ENCODE measurements around the gene MYH10.
"Not testable (repeated sequence)": the region's sequence is repeated elsewhere in the genome, so short reads cannot be mapped to it uniquely, and the experiment has no call there.

The MYH10 gene

GRCh38 chr17:8630227-8630801, at the start of gene MYH10:
TSS of gene MYH10 (minus strand) at chr17:8630725. CDS start at chr17:8623246, 7,479 bp downstream.
- no peak for DNase-seq

DNA sequence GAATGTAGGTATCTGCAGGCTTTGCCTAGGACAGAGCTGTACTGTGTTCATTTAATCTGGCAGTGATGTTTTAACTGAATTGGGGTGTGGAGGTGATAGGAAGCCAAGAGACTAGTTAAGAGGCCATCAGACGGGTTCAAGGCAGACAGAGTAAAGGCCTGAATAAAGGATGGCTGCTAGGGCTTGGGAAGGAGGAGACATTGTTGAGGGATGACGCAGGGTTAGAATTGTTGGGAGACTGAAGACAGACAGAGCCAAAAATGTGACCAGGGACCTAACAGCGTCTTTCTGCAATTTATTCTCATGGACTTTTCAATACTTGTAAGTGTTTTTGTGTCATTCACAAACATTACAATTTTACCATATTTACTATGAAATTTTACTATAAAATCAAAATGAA, 48.6 kb upstream of the MYH10 start:
- no peak for DNase-seq

- DNase-seq = no peak
These were observed 44.8 kb upstream of the MYH10 start for GRCh38 chr17:8675306-8675705.

GRCh38 chr17:8674344-8675305, 44.1 kb upstream of the MYH10 start:
- no peak for DNase-seq

GRCh38 chr17:8673612-8674011, 43.1 kb upstream of the MYH10 start:
- DNase-seq = no peak

DNA sequence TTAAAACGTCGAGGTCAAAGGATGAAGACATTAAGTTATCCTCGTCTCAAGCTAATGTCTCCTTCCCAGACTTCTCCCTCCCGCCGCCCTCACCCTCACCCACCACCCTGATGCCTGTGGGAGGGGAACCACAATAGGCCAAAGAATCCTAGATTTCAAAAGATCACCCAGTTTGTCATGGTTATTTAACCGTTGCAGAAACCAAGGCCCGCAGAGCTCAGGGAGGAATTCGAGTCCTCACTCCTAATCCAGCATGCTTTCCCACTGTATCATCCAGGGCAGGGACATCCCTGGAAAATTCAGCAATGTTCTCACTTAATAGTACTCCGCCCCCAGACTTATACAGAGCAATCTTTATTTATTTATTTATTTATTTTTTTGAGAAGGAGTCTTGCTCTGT, 41.8 kb upstream of the MYH10 start:
- no peak for DNase-seq

- no peak for DNase-seq
These were observed 39.9 kb upstream of the MYH10 start for GRCh38 chr17:8670421-8670820.

DNA sequence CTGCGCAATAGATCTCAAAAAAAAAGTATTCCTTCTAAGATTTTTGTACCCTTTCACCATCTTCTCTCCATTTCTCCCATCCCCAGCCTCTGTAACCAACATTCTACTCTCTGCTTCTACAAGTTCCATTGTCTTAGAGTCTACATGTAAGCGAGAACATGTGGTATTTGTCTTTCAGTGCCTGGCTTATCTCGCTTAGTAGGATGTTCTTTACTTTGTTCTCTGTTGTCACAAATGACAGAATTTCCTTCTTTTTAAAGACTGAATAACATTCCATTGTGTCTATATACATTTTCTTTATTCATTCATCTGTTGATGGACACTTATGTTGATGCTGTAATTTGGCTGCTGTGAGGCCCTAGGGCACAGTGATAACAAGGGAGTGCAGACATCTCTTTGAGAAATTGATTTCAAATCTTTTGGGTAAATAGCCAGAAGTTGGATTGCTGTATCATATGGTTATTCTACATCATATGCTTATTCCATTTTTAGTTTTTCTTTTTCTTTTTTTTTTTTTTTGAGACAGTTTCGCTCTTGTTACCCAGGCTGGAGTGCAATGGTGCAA, 37.7 kb upstream of the MYH10 start:
- no peak for DNase-seq

DNA sequence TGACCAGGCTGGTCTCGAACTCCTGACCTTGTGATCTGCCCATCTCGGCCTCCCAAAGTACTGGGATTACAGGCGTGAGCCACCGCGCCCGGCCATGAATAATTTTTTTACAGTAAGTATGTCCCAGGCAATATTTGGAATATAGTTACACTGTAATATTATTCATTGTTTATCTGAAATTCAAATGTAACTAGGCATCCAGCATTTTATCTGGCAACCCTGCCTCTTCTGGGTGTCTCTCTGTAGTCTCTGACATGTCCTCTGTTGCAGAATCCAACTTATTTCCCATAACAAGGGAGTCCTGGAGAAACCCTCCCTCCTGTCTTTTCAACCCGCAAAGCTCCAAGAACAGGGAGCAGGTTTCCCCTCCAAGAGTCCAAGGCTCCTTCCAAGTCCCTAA, 36.9 kb upstream of the MYH10 start:
- DNase-seq = no peak

DNA sequence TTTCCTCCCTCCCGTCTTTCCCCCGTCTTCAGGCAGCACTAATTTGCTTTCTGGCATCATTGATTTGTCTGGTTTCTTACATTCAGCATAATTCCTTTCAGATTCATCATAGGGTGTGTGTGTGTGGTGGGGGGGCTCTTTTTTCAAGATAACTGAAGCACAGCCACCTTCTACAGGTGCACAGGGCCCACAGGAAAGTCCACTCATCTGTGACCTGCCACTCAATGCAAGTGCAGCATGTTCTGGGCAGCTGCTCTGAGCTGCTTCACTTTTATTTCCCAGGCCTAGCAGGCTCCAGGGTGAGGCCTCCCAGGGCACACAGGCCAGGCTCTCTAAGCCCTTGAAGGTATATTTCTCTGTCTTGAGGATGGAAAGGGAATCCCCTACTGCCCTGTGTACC, 35.2 kb upstream of the MYH10 start:
- DNase-seq = no peak

- DNase-seq = no peak
These were observed 34.1 kb upstream of the MYH10 start for GRCh38 chr17:8664456-8665126.

DNA sequence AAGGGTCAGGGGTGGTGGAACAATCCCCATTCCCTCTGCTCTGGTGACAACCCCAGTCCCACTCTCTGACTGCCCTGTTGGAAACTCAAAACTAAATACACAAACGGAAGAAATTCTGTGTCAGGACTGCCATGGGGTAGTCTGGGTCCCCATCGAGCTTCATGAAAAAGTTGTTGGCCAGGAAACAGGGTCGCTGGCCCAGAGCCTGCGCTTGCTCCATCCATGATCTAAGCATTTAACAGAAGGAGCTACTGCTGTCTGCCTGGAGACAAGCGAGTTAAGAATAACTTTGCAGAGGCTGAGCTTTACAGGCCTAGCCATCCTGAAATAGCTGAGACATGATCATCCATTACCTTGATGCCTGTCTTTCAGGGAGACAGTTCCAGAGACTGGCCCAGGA, 32.4 kb upstream of the MYH10 start:
- no peak for DNase-seq

- no peak for DNase-seq
These were observed 31.7 kb upstream of the MYH10 start for GRCh38 chr17:8662076-8662831.

DNA sequence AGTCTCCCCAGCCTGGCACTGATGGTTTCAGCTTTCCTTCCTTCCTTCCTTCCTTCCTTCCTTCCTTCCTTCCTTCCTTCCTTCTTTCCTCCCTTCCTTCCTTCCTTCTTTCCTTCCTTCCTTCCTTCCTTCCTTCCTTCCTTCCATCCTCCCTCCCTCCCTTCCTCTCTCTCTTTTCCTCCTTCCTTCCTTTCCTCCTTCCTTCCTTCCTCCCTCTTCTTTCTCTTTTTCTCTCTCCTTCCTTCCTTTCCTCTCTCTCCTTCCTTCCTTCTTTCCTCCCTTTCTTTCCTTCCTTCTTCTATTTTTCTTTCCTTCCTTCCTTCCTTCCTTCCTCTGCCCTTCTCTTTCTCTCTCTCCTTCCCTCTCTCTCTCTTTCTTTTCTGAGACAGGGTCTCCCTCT, 30.2 kb upstream of the MYH10 start:
- DNase-seq = not testable (repeated sequence)

- no peak for DNase-seq
These were observed 29.4 kb upstream of the MYH10 start for GRCh38 chr17:8659758-8660410.

GRCh38 chr17:8658810-8659209, 28.3 kb upstream of the MYH10 start:
- no peak for DNase-seq

GRCh38 chr17:8656693-8657092, 26.2 kb upstream of the MYH10 start:
- no peak for DNase-seq

GRCh38 chr17:8654822-8655221, 24.3 kb upstream of the MYH10 start:
- no peak for DNase-seq

- DNase-seq = no peak
These were observed 20.5 kb upstream of the MYH10 start for GRCh38 chr17:8651013-8651412.

DNA sequence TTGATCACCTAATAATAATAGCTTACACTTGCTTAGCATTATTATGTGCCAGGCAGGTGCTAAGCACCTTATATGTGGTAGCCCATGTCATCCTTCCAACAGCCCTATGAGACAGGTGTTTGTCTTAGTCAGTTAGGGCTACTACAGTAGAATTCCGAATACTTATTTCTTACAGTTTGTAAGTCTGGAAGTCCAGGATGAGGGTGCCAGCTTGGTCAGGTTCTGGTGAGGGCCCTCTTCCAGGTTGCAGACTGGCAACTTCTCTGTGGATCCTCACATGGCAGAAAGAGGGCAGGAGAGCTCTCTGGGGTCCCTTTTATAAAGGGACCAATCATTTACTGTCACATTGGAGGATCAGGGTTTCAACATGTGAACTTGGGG, 19.6 kb upstream of the MYH10 start:
- DNase-seq = no peak

DNA sequence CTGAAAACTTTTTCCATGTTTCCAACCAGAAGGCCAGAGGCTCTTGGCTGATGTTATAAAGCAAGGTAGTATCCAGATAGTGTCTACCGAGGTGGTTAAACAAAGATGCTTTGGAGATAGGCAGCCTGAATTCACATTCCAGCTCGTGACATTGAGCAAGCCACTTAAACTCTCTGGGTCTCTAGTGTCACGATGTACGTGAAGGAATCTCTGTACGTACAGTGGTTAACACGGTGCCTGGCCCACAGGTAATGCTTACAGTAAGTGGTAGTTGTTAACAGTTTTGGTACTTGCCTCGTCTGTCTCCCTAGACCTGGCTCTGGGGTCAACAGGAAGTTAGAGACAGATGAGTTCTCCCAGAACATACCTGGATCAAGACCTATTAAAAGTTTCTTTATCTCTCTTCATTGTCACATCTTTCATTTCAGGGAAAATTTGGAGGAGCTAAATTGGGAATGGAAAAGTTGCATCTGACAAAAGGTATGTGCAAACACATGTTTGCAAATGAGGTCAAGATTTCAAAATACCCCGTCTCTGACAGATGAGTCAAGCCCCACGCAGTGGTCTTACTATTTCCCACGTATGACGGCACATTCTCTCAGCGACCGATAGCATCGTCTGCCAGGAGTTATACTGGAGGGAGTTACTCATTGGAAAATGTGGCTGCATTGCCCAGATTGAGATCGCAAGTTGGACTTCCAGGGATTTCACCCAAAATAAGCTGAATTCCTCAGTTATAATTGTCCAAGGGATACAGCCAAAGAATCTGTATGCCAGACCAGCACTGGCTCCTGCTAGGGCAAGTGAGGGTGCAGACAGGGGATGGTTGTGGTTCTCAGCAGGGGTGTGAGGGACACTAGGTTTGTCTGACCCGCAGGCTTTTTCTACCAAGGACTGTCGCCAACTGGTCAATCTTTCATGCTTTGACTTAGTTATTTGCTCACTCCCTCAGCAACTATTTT, 18.9 kb upstream of the MYH10 start:
- no peak for DNase-seq

Measured in activated CD4-positive, alpha-beta T cell treated with anti-CD3 and anti-CD28 coated beads, Interleukin-2, Interleukin-6, amounts not matched to agents 100 ng/mL and 50 ng/mL, durations not matched to agents 16 hours and 8 hours (primary cell).